CMK (cell line): ENCODE measurements around the gene BLOC1S1.

Experiments
- DNase-seq: peaks from one replicate; pipeline ENCODE4 v3.0.0-alpha.2; 2010; ENCODE audit warnings: low read depth

The BLOC1S1 gene

DNA sequence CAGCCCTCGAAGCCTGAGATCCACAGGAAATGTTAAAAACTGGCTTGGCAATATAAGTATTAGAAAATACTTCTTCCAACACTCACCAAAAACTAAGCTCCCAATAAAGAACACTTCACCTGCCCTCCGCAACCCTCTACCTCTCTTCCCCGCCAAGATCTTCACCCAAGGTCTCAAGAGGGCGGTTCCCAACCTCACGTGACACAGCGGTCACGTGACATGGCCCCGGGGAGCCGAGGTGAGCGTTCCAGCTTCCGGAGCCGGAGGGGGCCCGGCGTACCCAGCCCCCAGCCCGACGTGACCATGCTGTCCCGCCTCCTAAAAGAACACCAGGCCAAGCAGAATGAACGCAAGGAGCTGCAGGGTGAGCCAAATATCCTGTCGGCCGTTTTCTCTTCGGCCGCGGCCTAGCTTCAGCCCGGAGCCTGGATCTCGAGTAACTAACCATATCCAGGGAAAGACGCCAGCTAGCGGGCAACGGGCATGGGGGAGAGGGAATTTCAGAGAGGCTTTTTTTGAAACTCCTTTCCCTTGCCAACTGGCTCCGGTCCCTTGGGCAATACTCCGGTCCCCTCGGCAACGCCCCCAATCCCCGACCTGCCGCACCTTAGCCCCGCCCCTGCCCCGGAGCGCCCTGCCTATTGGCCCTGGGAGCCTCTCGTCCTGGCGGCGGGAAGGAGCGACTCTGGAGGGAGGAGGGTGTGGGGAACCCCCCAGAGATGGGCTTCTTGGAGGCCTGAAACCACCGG lies at the start of gene BLOC1S1:
TSS of gene BLOC1S1 (plus strand) at position 214 of the 749 bp plus-strand sequence. CDS start at position 220, 6 bp downstream.
- DNase-seq: peak; percentile 86

DNA sequence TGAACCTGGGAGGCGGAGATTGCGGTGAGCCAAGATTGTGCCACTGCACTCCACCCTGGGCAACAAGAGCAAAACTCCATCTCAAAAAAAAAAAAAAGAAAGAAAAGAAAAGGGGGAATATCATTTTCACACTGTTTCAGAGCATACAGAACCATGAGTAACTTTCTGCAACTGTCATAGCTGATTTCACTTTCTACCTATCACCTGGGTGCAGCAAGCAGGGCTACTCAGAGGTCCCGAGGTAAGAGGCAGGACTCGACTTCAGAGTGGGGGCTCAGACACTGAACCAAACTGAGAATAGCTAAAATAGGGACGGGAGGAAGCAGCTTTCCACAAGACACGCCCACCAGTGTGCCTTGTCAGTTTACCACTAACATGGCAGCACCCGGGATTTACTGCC lies 49.3 kb upstream of the BLOC1S1 start:
- no peak for DNase-seq

DNA sequence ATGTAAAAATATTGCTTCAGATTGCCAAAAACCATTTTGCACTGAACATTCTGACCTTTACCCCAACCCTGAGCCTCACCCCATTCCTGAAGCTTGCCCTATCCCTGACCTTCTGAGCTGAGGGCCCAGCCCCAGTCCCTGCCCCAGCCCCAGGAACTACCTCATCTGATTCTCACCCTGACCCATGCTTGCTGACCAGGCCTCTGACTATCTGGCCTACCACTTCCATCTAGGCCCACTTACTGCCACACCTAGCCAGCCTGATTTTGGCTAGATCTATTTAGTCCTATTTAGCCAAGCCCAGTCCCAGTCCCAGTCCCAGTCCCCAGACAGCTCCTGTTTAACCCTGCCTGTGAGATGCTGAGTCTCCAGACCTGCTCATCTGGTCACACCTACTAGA lies 45.6 kb upstream of the BLOC1S1 start:
- no peak for DNase-seq

DNA sequence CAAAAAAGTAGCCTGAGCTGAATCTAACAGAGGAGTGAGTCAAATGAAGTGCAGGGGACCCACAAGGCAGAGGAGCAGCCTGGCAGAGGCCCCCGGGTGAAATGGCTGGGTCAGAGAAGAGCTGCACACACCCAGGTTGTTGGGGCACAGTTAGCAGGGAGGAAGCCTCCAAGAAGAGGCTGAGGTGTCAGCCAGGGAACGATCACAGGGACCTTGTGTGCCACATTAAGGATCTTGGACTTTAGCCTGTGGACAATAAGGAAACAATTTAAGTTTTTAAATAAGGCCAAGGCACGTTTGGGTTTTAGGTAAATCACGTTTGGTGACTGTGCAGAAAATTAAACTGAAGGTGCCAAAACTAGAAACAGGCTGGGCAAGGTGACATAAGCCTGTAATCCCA lies 44.1 kb upstream of the BLOC1S1 start:
- no peak for DNase-seq

DNA sequence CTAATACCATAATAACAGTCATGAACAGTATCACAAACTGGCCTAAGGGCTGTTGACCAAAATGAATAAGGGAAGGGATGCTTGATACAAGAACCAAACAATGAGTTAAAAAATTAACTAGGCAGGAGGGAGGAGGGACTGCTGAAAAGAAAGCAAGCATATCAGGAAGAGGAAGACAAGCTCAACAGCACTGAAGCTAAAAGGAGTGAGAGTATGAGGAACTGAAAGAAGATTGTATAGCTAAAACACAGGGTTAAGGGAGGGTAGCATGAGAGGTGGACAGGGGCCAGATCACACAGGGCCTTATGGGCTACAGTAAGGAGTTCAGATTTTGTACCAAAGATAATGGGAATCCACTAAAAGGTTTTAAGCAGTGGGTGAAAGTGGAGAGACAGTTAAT lies 42.2 kb upstream of the BLOC1S1 start:
- DNase-seq: no peak

DNA sequence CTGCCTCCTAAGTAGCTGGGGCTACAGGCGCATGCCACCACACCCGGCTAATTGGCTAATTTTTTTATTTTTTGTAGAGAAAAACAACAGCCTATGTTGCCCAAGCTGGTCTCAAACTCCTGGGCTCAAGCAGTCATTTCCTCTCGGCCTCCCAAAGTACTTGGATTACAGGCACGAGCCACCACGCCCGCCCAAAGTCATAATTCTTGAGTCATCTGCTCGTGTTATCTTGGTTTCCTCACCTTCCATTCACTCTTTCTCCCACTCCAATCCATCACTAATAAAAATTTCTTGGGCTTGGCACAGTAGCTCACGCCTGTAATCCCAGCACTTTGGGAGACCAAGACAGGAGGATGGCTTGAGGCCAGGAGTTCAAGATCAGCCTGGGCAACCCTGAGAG lies 40.2 kb upstream of the BLOC1S1 start:
- no peak for DNase-seq

DNA sequence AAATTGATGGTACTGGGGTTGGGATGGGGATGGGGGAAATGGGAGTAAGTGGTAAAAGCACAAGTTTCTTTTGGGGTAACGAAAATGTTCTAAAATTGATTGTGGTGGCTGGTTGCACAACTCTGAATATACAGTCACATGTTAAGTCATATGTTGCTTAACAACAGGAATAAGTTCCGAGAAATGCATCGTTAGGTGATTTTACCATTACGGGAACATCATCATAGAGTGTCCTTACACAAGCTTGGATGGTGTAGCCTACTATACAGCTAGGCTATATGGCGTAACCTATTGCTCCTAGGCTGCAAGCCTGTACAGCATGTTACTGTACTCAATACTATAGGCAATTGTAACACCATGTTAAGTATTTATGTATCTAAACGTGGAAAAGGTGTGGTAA lies 39.1 kb upstream of the BLOC1S1 start:
- no peak for DNase-seq

DNA sequence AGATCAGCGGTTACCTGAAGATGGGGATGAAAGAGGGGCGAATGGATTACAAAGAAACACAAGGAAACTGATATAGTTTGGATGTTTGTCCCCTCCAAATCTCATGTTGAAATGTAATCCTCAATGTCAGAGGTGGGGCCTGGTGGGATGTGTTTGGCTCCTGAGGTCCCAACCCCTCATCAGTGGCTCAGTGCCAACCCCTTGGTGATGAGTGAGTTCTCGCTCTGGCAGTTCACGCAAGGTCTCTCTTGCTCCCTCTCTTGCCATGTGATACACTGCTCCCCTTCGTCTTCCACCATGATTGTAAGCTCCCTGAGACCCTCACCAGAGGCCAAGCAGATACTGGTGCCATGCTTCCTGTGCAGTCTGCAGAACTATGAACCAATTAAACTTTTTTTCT lies 36.2 kb upstream of the BLOC1S1 start:
- DNase-seq: no peak

DNA sequence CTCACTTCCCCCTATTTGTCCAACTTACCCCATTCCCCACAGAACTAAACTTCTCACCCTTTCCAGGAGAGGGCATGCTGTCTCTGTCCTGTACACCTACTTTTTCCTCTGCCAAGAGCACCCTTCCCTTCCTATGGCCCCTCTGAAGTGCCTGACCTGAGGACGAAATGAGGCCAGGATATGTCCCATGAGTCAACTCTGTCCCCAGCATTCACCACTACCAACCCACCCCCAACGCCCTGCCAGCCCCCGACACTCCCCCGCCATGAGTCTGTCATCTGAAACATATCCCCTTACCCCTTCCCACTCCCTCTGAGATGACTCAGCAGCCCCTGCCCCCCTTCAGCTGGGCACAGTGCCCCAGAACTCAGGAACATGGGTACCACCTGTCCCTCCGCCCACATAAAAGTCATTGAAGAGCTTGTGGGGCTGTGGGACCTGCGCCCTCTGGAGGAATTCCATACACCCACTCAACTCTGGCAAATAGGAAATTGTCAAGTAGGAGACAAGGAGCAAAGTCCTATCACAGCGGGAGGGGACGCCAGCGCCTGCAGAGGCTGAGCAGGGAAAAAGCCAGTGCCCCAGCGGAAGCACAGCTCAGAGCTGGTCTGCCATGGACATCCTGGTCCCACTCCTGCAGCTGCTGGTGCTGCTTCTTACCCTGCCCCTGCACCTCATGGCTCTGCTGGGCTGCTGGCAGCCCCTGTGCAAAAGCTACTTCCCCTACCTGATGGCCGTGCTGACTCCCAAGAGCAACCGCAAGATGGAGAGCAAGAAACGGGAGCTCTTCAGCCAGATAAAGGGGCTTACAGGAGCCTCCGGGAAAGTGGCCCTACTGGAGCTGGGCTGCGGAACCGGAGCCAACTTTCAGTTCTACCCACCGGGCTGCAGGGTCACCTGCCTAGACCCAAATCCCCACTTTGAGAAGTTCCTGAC lies 34.4 kb upstream of the BLOC1S1 start:
- no peak for DNase-seq

DNA sequence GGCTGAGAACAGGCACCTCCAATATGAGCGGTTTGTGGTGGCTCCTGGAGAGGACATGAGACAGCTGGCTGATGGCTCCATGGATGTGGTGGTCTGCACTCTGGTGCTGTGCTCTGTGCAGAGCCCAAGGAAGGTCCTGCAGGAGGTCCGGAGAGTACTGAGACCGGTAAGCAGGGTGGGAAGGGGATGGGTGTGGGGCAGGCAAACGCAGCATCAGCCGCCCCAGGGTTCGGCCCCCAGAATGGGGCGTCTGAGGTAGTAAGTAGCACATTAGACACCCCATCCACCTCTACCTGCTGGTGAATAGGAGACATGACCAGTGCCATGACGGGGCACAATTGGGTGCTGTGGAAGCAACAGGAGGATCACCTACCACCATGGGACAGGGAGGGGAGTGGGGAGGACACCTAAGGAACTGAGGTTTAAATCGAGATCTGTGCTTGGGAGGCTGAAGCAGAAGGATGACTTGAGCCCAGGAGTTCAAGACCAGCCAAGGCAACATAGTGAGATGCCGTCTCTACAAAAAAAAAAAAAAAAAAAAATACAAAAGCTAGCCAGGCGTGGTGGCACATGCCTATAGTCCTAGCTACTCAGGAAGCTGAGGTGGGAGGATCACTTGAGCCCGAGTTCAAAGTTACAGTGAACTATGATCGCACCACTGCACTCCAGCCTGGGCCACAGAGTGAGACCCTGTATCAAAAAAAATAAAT lies 33.6 kb upstream of the BLOC1S1 start:
- DNase-seq: no peak

DNA sequence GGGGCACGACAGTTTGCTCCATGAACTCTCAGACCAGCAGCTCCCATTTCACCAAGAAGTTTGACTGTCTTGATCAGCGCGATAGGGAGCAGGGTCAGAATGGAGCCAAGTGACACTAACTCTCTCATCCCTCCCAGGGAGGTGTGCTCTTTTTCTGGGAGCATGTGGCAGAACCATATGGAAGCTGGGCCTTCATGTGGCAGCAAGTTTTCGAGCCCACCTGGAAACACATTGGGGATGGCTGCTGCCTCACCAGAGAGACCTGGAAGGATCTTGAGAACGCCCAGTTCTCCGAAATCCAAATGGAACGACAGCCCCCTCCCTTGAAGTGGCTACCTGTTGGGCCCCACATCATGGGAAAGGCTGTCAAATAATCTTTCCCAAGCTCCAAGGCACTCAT lies 32.2 kb upstream of the BLOC1S1 start:
- no peak for DNase-seq

DNA sequence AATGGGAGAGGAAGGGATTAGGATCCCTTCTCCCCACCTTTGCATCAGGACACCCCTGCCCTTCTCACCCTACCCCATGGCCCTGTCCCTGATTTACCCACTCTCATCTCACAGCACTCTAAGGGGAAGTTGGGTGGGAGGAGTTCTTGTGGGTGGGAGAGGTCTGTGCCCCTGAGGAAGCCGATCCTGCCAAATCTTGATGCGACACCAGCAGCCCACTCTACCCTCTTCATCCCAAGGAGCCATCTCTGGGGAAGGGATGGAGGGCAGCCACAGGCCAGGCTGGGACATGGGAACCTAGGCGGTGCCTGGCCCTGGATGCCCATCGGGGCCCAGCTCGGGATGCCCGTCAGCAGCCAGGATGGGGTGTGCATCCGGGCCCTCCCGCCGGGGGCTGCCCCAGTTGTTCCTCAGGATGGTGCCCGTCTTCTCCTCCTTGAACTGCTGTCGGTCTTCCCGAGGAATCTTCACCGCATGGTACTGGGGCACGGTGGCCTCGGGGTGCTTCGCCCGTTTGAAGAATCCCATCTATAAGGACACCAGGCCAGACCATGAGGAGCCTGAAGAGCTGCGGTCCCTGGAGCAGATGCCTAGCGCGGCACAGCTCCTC lies 31.0 kb upstream of the BLOC1S1 start:
- DNase-seq: no peak

DNA sequence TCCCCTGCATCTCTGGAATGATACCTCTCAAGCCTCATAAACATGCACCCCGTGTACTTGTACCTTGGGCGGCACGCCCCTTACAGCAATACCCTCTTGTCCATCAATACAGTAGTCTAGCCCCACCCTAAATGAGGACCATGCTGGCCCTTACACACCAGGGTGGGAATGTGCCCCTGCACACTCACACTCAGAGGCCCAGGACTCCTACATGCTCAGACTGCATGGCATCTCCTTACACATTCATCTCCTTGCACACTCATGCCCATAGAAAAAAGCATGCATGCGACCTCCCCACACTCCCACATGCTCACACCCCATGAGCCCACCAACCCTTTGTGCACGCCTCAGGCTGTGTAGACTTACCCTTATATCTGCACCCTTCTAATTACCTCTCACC lies 30.2 kb upstream of the BLOC1S1 start:
- DNase-seq: no peak

DNA sequence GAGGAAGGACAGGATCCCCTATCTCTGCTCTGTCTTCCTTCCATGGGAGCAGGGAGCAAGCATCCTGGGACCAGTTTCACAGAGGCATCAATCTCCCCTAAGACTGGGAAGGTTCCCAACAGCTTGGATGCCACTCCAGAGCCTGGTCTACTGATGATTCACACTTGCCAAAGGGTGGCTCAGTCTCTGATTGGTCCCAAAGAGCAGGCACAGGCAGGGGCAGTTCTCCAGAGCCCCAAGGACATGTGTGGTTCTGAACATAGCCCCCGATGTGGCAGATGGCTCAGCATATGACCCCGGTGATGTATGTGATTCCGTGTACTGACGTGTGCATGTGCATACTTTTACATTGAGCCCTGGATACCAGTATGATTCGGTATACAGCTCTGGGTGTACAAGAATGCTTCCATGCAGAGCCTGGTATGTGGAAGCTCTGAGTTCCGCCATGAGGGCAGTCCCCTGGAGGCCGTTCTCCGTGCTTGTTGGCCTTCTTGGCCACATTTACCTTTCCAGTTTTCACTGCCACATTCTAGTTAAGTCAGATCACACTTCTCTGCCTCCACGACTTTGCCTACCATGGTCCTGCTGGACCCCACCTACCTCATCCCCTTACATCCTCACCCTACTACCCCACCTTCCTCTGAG lies 29.4 kb upstream of the BLOC1S1 start:
- DNase-seq: no peak

DNA sequence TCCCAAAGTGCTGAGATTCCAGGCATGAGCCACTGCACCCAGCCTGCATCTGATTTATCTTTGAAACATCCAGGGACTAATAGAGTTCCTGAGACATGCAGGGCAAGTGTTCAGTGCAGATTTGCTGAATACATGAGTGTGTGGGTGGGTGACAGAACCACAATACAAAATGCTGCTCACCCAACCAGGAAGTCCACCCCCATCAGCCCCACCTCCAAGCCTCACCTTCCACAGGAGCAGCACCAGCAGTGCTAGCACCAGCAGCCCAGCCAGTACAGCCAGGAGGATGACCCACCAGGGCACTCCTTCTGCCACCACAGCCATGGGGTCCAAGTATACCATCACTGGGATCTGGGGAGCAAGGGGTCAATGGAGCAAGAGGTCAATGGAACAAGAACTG lies 28.1 kb upstream of the BLOC1S1 start:
- DNase-seq: no peak

DNA sequence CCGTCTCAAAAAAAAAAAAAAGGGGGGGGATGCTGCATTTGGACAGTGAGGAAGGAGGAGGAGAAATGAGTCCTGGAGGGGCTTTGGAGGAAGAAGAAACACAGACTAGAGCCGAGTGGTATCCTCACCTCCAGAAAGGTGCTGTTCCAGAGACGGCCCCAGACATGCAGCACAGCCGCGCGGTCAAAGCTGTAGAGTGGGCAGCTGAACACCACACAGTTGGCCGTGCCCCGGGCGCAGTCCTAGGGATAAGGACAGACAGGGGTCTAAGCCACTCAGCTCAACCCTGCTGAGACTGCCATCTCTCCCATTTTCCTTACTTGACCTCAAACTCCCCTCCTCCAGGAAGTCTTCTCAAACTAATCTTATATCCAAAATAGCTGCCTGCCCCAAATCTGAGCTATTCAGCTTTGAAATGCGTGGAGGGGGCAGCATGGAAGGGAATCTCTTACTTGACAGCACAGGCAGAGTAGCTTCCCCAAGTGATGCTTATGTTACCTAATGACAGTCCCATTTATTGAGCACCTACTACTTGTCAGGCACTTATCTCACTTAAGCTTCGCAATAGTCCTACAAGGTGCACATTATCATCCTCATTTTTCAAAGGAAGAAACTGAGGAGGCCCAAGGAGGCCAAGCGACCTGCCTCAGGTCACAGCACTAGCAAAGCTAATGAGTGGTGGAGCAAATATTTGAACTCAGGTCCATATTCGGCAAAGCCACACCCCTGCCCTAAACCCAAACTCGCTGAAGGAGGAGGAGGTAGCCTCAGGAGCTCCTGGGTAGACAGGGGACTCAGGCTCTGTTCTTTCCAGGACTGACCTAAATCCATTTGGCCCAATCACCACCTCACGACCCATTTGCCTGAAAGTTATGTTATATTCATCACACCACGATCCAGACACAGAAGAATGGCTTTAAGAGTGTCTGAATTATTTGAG lies 26.9 kb upstream of the BLOC1S1 start:
- DNase-seq: no peak

DNA sequence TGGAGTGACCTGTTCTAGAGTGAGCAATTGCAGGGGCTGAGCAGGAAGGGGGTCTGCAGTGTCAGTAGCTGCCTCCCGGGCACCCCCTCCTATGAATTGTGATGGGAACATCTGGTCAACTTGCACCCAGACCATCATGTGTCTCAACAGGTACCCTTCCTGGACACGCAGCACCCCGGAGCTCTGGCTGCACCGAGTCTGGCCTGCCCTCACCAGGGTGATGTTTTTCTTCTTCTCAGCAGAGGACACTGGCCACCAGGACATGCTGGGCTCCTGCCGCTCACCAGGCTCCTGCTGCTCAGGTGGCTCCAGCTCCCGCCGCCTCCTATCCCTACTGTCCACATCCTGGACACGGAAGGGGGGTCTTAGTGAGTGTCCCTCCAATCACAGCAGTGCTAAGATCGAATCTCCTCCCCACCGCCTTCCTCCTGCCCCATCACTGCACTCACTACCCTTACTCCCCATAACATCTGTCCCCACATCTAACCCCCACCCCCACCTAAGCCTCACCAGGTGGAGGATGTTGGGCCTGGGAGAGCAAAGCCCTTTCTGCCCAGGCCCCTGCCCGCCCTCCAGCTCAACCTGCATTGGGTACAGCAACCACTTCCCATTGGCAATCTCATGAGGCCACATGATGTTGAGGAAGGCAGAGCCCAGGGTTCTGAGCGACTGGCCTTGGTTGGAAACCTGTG lies 23.1 kb upstream of the BLOC1S1 start:
- no peak for DNase-seq

DNA sequence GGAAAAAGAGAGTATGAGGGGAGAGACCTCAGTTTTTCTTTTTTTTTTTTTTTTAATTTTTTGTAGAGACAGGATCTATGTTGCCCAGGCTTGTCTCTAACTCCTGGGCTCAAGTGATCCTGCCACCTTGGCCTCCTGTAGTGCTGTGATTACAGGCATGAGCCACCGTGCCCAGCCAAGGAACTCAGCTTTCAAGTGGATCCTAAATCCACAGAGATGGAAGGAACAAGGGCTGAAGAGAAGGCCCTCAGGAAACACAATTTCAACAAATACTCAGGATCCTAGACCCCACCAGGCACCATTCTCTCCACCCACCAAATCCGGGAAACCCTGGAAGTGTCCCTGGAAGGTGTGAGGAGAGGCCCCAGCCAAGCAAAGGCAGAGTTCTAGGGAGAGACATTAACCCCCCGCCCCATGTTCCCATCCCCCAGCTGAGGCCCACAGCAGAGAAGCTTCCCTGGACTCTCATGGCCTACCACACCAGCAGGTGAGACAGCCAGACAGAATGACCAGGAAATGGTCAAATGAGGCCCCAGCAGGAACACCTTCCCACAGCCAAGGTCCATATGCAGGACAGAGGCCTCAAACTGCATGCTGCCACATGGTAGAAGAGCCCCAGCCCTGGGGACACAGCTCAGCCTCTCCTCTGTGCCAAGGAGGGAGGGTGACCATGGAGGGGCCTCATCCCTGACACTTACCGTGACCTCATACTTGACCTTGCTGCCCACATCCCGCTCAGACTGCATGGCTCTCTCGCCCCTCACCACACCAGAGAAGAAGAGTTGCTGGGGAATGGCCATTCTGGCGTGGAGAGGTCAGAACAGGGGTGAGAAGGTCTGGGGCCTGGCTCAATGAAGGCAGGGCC lies 22.3 kb upstream of the BLOC1S1 start:
- DNase-seq: no peak

DNA sequence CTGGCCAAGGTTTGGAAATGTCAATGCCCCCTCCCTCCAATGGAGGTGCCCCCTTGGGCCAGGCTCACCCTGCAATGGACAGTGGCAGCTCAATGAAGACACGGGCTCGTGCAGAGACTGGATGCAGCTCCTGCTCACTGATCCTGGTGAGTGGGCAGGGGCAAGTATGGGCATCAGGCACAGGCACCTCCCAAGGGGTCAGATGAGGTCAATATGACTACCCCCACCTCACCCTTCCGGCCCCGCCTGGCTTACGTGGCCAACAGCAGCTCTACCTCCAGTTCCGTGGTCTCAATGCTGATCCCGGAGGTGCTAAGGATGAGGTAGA lies 21.7 kb upstream of the BLOC1S1 start:
- no peak for DNase-seq
